ENCODE measurements around the gene MYL12B. TPM values are rescaled to one million over a fixed set of nuclear protein-coding genes. Genes with fewer than 3 reads are reported as not detected.

MYL12B gene
- total and polyA plus RNA-seq, 2 of the 8 experiments (the other 6 are each of a cell fraction or from before 2014, with no cell fraction given), result 174 to 188 TPM

- H3K4ac ChIP-seq (replicated peaks; ENCODE audit: insufficient read length, low read depth, low read length), result no peak overlapping the region
- H3K79me2 ChIP-seq (ENCODE audit: control insufficient read depth in 1 of 2, insufficient read depth in 2 of 2, low read length in 2 of 2), result no peaks in the 10 kb centered on the region
- H3K56ac ChIP-seq (replicated peaks; ENCODE audit: insufficient read length, low read depth, low read length), result no peak overlapping the region
- H3K27ac ChIP-seq (ENCODE audit: low read depth, low read length), result no peak overlapping the region
- H3K9me3 ChIP-seq (ENCODE audit: insufficient read depth in 2 of 2, low read depth in 1 of 2, low read length in 1 of 2), result 0 out of 4 replicates have a peak, but pooled peaks cover 0 to 3% of the 10 kb centered on the region in 2 experiments
- peak overlapping the region; percentile 62; the same call in 1 of the 2 replicates for H2BK12ac ChIP-seq (ENCODE audit: low read depth, low read length)
- FAIRE-seq (no peak), DNase-seq (ENCODE audit: low read depth in 1 of 2, low spot score in 2 of 2) (no peak)
- ChIA-PET CTCF (ENCODE audit: partially characterized antibody) (interaction anchor here (0.5 to 3.5 kb wide), 11 partner anchors 12 to 711 kb away, joined by 3 to 31 read pairs (median 3); no protein-coding TSS in a partner anchor), POLR2A (ENCODE audit: partially characterized antibody) (interaction anchor here (1.6 to 5.4 kb wide), 4 partner anchors 12 to 382 kb away, joined by 4 to 40 read pairs (median 8); no protein-coding TSS in a partner anchor)
- H2AK5ac ChIP-seq (ENCODE audit: low read depth, low read length), result no peak overlapping the region
- H4K8ac ChIP-seq (ENCODE audit: extremely low read depth, insufficient read depth, low read length), result no peak overlapping the region
- H3K27me3 ChIP-seq (replicated peaks in 1 of 4; ENCODE audit: control insufficient read depth in 3 of 4, extremely low read depth in 1 of 4, insufficient read depth in 3 of 4, low read length in 3 of 4), result no peaks in the 10 kb centered on the region
- no peak overlapping the region for H3K23ac ChIP-seq (ENCODE audit: insufficient read length)
- H2BK20ac ChIP-seq (ENCODE audit: low read length), result peak overlapping the region; percentile 87; the same call in 1 of the 2 replicates
- no peak overlapping the region for H3K14ac ChIP-seq (ENCODE audit: insufficient read length)
- H2AFZ ChIP-seq (ENCODE audit: low read length), result no peak overlapping the region
- H3K79me1 ChIP-seq (ENCODE audit: low read depth, low read length), result no peaks in the 10 kb centered on the region
- 85% methylated on average over 7 of the region's 7 CpGs; no CpG with 5 or more reads in 1 of the 2 experiments for WGBS, 2 experiments (ENCODE audit: extremely low coverage in 1 of 2, insufficient coverage in 1 of 2, insufficient read length in 1 of 2, insufficient replicate concordance in 2 of 2, low coverage in 1 of 2, low lambda C conversion rate in 2 of 2, missing lambda C conversion rate in 1 of 2)
- no peaks in the 10 kb centered on the region for H3K36me3 ChIP-seq (ENCODE audit: control insufficient read depth in 2 of 4, insufficient read depth in 4 of 4, low read length in 3 of 4)
- H4K5ac ChIP-seq (ENCODE audit: insufficient read length, low read depth, low read length), result no peak overlapping the region
- H4K91ac ChIP-seq (replicated peaks; ENCODE audit: insufficient read length, low read length), result no peak overlapping the region
- no peaks in the 10 kb centered on the region for H4K20me1 ChIP-seq (replicated peaks in 1 of 2; ENCODE audit: control insufficient read depth in 1 of 2, insufficient read depth in 2 of 2, low read length in 2 of 2)
- H3K9ac ChIP-seq (replicated peaks in 1 of 4; ENCODE audit: extremely low read depth in 1 of 4, low read depth in 3 of 4, low read length in 3 of 4), result no peak overlapping the region
- no peak overlapping the region for H2BK15ac ChIP-seq (ENCODE audit: low read length)
- H3K4me1 ChIP-seq (replicated peaks in 1 of 4; ENCODE audit: control insufficient read depth in 3 of 4, insufficient read depth in 4 of 4, low read length in 3 of 4), result peaks cover 0 to 5% (median 2%) of the 10 kb centered on the region in 4 experiments; a peak in 3 of 7 replicates
- H3K4me3 ChIP-seq (ENCODE audit: extremely low read depth in 1 of 4, insufficient read depth in 2 of 4, low read depth in 3 of 4, low read length in 4 of 4), result no peak overlapping the region
- peak overlapping the region; percentile 50; the same call in 1 of the 2 replicates for H2BK5ac ChIP-seq (ENCODE audit: low read depth, low read length)
- no peak overlapping the region for H3K4me2 ChIP-seq (ENCODE audit: insufficient read depth in 1 of 2, low read depth in 2 of 2, low read length in 2 of 2)
- H2BK120ac ChIP-seq (replicated peaks; ENCODE audit: low read depth, low read length), result no peak overlapping the region
- no peak for TF ChIP-seq BRCA1 (IDR thresholded peaks at IDR 0.05; ENCODE audit: low read depth, low read length)
- no peak for TF ChIP-seq CHD1 (IDR thresholded peaks at IDR 0.05; ENCODE audit: low read depth, low read length)
- peak overlapping the region; percentile 38 for H3K18ac ChIP-seq (ENCODE audit: extremely low read depth, low read length)
- H3K23me2 ChIP-seq (ENCODE audit: low read depth, low read length), result no peaks in the 10 kb centered on the region
These were observed 22.0 kb downstream of the MYL12B start for GRCh38 chr18:3283908-3284307.

All from H1 (cell line).